OCI-LY3 (cell line): ENCODE results near the gene ARFGAP2.
"Not testable (repeated sequence)": the region's sequence is repeated elsewhere in the genome, so short reads cannot be mapped to it uniquely, and the experiment has no call there.

Experiments used
- H2AFZ ChIP-seq: fragments of 200-600, 300-600 bp; shearing (Covaris generic); 2 replicates; pipeline ENCODE4 v1.6.0; 2014; ENCODE audit warnings: antibody characterized with exemption, low read depth, low read length
- H3K27ac ChIP-seq: fragments of 200-600, 300-600 bp; sonication (generic); 2 replicates; pipeline ENCODE4 v1.5.1; 2014; ENCODE audit warnings: mild to moderate bottlenecking, low read length, moderate library complexity, mixed read lengths
- H3K27me3 ChIP-seq: fragments of 200-600, 300-600 bp; sonication (generic); 2 replicates; pipeline ENCODE4 v1.6.1; 2014; ENCODE audit warnings: low read depth, low read length, mixed read lengths
- H3K36me3 ChIP-seq: fragments of 200-600, 300-600 bp; sonication (generic); replicated peaks from 2 replicates; pipeline ENCODE3; 2014; ENCODE audit warnings: low read depth, low read length, mixed read lengths
- H3K4me1 ChIP-seq: fragments of 300-600, 200-600 bp; sonication (generic); 2 replicates; pipeline ENCODE4 v1.6.1; 2014; ENCODE audit warnings: low read length, mixed read lengths
- H3K4me2 ChIP-seq: fragments of 200-600, 300-600 bp; sonication (generic); 2 replicates; pipeline ENCODE4 v1.6.1; 2014; ENCODE audit warnings: low read length, mixed read lengths
- H3K4me3 ChIP-seq: fragments of 300-600, 200-600 bp; sonication (generic); 2 replicates; pipeline ENCODE4 v1.5.1; 2014; ENCODE audit warnings: antibody characterized with exemption, mild to moderate bottlenecking, low read length, moderate library complexity
- H3K79me2 ChIP-seq: fragments of 300-600, 200-600 bp; shearing (Covaris generic); 2 replicates; pipeline ENCODE4 v1.6.1; 2014; ENCODE audit warnings: mild to moderate bottlenecking, low read length, mixed read lengths
- H3K9ac ChIP-seq: fragments of 300-600, 200-600 bp; shearing (Covaris generic); 2 replicates; pipeline ENCODE4 v1.6.0; 2014; ENCODE audit warnings: mild to moderate bottlenecking, low read length, moderate library complexity
- H3K9me3 ChIP-seq: fragments of 200-600, 300-600 bp; shearing (Covaris generic); 2 replicates; pipeline ENCODE4 v1.6.1; 2014; ENCODE audit warnings: low read length, mixed read lengths; ENCODE audit not compliant: insufficient read depth
- H4K20me1 ChIP-seq: fragments of 200-600, 300-600 bp; sonication (generic); 2 replicates; pipeline ENCODE4 v1.6.1; 2016; ENCODE audit warnings: low read length, mixed read lengths; ENCODE audit not compliant: insufficient read depth
- CTCF ChIP-seq: fragments of 200-600, 300-600 bp; sonication (generic); IDR thresholded peaks from 2 replicates; pipeline ENCODE4 v1.5.1; 2014; ENCODE audit warnings: antibody characterized with exemption, low read length, low read depth
- EZH2phosphoT487 ChIP-seq: fragments of 200-600 bp; shearing (Covaris generic); IDR thresholded peaks from 2 replicates; pipeline ENCODE4 v1.6.1; 2018; ENCODE audit warnings: antibody characterized with exemption, mixed run types, low read depth

ARFGAP2 gene

GRCh38 chr11:47124675-47125074, 52.0 kb downstream of the ARFGAP2 start:
- H3K4me2 ChIP-seq = no peak overlapping the region

GRCh38 chr11:47123094-47123493, 53.6 kb downstream of the ARFGAP2 start:
- Histone ChIP-seq H3K9ac (no peak overlapping the region), H3K4me1 (no peaks in the 10 kb centered on the region), H3K27me3 (no peaks in the 10 kb centered on the region), H3K36me3 (no peaks in the 10 kb centered on the region), H3K27ac (no peak overlapping the region), H3K4me3 (no peak overlapping the region), H3K4me2 (no peak overlapping the region), H4K20me1 (no peaks in the 10 kb centered on the region), H3K79me2 (no peaks in the 10 kb centered on the region), H2AFZ (no peak overlapping the region), H3K9me3 (no peaks in the 10 kb centered on the region)
- no peak for TF ChIP-seq EZH2phosphoT487

More at GRCh38 chr11:47124675-47125074, 52.0 kb downstream of the ARFGAP2 start:
- no peak overlapping the region for H3K27ac ChIP-seq
- no peak overlapping the region for H2AFZ ChIP-seq
- H3K79me2 ChIP-seq = no peaks in the 10 kb centered on the region
- no peaks in the 10 kb centered on the region for H3K27me3 ChIP-seq
- no peak overlapping the region for H3K9ac ChIP-seq
- H4K20me1 ChIP-seq = no peaks in the 10 kb centered on the region
- no peaks in the 10 kb centered on the region for H3K4me1 ChIP-seq
- H3K4me3 ChIP-seq = no peak overlapping the region
- TF ChIP-seq CTCF (no peak), EZH2phosphoT487 (no peak)
- H3K9me3 ChIP-seq = no peaks in the 10 kb centered on the region
- no peaks in the 10 kb centered on the region for H3K36me3 ChIP-seq

- no peaks in the 10 kb centered on the region for H3K4me1 ChIP-seq
- H4K20me1 ChIP-seq = no peaks in the 10 kb centered on the region
- no peak overlapping the region for H3K4me2 ChIP-seq
- H3K36me3 ChIP-seq = no peaks in the 10 kb centered on the region
- TF ChIP-seq CTCF = no peak
- TF ChIP-seq EZH2phosphoT487 = no peak
- H3K9me3 ChIP-seq = no peaks in the 10 kb centered on the region
- H2AFZ ChIP-seq = no peak overlapping the region
- no peak overlapping the region for H3K27ac ChIP-seq
- no peaks in the 10 kb centered on the region for H3K79me2 ChIP-seq
- H3K9ac ChIP-seq = no peak overlapping the region
- no peaks in the 10 kb centered on the region for H3K27me3 ChIP-seq
- H3K4me3 ChIP-seq = no peak overlapping the region
Observed at GRCh38 chr11:47121731-47122130, 54.9 kb downstream of the ARFGAP2 start.

- Histone ChIP-seq H3K9me3 (no peaks in the 10 kb centered on the region), H4K20me1 (no peaks in the 10 kb centered on the region), H2AFZ (no peak overlapping the region), H3K9ac (no peak overlapping the region), H3K27me3 (no peaks in the 10 kb centered on the region), H3K36me3 (no peaks in the 10 kb centered on the region), H3K4me1 (no peaks in the 10 kb centered on the region), H3K79me2 (no peaks in the 10 kb centered on the region), H3K27ac (no peak overlapping the region), H3K4me3 (no peak overlapping the region), H3K4me2 (no peak overlapping the region)
- TF ChIP-seq EZH2phosphoT487 (no peak), CTCF (no peak)
Observed at GRCh38 chr11:47121056-47121455, 55.6 kb downstream of the ARFGAP2 start.

GRCh38 chr11:47118958-47119688, 57.6 kb downstream of the ARFGAP2 start:
- not testable (repeated sequence) for H3K27ac ChIP-seq, H3K4me2 ChIP-seq, H2AFZ ChIP-seq, H3K9me3 ChIP-seq, H4K20me1 ChIP-seq, H3K36me3 ChIP-seq, H3K9ac ChIP-seq, H3K4me1 ChIP-seq, H3K79me2 ChIP-seq, H3K4me3 ChIP-seq, H3K27me3 ChIP-seq
